Femur (tissue), 1 donor: Measurements from ENCODE around the gene GPD2.
"Not testable (repeated sequence)": the region's sequence is repeated elsewhere in the genome, so short reads cannot be mapped to it uniquely, and the experiment has no call there.

Experiments used
- DNase-seq: peaks from one replicate; pipeline ENCODE4 v3.0.0-alpha.2; 2017

Gene GPD2

DNA sequence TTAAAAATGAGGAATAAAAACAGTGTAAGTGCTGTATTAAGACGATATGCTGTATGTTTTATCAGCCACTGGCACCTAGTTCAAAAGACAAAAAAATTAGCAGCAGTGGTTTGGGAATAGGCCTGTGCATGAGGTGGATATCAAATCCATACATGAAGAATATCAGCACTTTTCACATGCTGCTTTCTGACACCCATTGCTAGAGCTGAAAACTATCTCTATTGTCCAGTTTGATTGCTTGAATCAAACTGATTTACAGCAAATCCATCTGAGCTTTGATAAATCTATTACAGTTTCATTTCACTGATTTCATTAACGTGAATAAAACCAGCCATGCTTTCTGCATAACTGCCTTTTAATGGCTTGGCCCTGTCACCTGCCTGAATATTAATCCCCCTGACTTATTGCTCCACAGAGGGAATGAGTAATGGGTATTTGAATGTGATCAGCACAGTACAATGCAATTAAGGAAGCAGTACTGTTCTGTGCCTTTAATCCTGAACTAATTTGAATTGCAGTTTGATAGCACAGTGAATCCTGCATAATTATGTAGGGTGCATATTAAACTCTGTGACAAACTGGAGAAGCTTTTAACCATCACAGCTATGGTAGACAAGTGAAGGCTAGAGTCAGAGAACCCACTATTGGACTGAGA lies 154.0 kb downstream of the GPD2 start:
- DNase-seq, result no peak

DNA sequence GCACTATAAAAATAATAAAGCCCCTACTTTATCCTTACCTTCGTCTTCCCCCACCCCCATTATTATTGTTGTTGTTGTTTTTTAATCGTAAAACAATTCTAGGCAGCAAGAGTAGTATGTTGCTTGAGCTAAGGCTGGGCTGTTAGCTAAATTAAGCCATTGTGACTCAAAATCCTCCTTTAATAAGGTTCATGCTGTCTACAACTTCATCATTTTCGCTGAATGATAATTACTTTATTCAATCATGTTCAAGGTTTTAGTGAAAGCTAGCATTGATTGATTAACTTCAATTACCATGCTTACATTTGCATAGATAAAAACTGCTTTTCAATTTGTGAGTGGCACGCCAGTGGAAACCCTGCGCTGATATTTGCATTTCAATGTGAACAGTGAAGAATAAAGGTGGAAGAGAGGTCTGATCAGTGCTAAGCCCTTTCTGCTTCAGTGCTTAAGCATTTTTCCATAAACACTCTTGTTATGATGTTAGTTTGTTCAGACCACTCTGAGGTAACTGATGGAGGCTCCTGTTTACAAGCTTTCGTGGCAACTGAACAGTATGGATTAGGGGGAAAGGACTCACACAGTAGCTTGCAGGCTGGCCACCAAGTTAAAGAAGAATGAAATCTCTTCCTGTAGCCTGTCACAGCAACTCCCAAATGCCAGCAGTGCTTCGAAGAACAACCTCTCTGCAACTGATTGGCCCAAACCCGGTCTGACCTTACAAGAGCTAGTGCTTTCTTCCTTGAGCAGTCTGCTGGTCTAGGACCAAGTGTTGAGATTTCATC lies 156.8 kb downstream of the GPD2 start:
- DNase-seq, result no peak

DNA sequence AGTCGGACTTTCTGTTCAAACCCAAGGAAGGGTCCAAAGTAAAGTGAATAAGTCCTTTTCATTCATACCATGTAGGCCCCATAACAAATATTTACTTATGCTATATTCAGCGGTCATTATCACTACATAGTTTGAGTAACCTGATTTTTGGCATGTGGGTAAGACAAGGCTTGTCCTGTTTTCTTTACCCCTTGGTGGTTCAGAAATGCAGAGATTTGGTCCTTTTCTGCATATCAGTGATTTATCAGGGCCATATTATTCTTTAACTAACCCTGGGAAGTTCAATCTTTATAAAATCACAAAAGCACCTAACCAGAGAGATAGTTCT lies 157.4 kb downstream of the GPD2 start:
- DNase-seq, result no peak

DNA sequence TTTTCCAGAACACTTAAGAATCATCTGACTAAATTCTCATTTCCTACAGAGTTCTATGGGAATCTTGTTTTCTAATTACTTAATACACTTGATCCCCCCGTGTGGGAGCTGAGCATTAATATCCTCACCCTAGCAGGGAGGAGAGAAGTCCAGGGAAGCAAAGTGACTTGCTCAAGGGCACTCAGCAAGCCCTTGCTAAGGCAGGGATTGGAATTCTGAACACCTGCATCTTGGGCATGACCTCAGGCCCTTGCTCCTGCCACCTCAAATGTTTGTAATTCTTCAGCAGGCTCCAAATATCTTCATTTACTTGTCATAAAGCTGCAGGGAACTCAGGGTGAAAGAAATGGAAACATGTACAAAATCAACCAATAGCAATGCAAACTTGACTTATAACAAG lies 162.4 kb downstream of the GPD2 start:
- no peak for DNase-seq

GRCh38 chr2:156600196-156600595 lies 164.0 kb downstream of the GPD2 start:
- no peak for DNase-seq

- no peak for DNase-seq
Observed at GRCh38 chr2:156601855-156602551, 165.8 kb downstream of the GPD2 start.

DNA sequence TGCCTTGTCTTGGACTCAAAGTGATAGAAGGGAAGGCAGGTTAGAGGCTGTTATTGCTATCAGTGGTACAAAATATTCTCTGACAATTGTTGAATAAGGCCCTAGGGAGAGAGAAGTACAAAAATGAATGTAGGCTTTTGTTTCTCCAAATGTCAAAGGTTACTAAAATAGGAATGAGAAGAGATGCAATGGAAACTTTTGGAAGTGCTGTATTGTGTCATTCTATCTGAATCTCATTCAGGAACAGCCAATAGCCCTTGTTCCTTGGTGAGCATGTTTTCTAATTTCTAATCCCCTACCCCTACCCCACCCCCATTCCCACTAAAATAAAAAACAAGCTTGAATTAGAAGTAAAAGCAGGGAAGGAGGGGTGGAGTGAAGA lies 166.4 kb downstream of the GPD2 start:
- DNase-seq, result no peak

- no peak for DNase-seq
Observed at GRCh38 chr2:156615836-156616322, 179.7 kb downstream of the GPD2 start.

DNA sequence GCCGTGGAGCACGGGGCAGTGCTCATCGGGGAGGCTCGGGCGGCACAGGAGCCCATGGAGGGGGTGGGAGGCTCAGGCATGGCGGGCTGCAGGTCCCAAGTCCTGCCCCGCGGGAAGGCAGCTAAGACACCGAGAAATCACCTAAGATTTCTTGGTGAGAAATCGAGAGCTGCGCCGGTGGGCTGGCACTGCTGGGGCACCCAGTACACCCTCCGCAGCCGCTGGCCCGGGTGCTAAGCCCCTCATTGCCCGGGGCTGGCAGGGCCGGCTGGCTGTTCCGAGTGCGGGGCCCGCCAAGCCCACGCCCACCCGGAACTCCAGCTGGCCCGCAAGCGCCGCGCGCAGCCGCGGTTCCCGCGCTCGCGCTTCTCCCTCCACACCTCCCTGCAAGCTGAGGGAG lies 181.9 kb downstream of the GPD2 start:
- DNase-seq, result not testable (repeated sequence)

DNA sequence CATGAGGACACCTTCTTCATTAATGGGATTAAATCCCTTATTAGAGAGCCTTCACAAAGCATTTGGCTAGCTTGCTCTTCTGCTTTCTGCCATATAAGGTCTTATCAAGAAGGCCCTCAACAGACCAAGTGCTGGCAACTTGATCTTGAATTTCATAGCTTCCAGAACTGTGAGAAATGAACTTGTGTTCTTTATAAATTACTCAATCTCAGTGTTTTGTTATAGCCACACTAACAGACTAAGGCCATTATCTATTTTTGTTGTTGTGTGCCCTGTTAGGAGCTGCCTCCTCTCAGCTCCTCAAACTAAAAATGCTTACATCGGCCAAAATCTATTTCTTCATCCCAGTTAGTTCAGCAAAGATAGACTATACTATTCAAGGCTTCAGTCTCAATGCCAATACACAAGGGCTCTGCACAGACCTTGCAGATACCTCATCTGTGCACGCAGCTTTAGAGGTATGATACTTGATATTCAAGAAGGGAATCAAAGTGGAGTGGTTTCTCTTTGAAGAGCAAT lies 182.9 kb downstream of the GPD2 start:
- no peak for DNase-seq

DNA sequence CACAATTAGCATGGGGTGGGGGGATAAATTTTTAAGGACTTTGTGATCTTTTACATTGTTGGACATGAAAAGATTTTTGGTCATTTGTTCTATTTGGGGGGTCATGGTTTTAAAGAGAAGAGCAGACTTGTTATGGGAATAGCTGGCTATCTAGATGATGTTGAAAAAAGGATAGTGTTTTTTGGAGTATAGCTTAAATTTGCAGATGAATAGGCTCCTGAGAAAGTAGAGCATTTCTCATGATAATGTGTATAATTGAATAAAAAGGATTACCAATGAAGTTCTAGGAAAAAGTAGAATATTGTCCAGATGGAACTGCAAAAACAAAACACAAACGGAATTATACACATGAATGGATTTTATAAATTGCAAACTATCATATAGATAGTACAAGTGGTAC lies 186.3 kb downstream of the GPD2 start:
- no peak for DNase-seq

GRCh38 chr2:156625360-156626170 lies 189.4 kb downstream of the GPD2 start:
- peak; percentile 18 for DNase-seq

GRCh38 chr2:156626931-156627330 lies 190.8 kb downstream of the GPD2 start:
- DNase-seq, result no peak

- DNase-seq, result no peak
Observed at GRCh38 chr2:156630579-156631337, 194.6 kb downstream of the GPD2 start.

DNA sequence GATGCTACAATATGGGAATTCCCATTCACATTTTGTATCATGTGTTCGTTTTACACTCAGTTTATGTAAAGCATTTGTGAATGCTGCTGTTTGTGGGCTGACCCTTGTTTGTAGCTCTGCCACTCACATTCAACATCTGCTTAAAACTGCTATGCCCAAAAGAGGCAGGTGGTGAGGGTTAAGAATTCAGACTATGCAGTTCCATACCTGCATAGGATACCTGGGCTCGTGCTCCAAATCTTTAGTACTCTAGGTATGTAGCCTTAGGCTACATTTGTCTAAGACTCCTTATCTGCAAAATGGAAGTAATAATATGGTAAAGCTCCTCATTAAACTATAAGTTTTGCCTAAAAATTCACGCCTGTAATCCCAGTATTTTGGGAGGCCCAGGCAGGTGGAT lies 199.5 kb downstream of the GPD2 start:
- DNase-seq, result no peak
